Mesothelial cell of epicardium (in vitro differentiated cells): ENCODE results near the gene LIAS. TPM values are rescaled to one million over a fixed set of nuclear protein-coding genes. Genes with fewer than 3 reads are reported as not detected.

Source experiments
- DNase-seq, 2 experiments: peaks; one replicate each; pipeline ENCODE4 v3.0.0; 2021; ENCODE audit warnings: low spot score in 2 of 2; ENCODE audit not compliant: unreplicated experiment in 2 of 2
- H3K27ac Mint-ChIP-seq: 2 replicates; pipeline ENCODE4 v1.8.0; 2021; ENCODE audit warnings: mixed read lengths
- H3K27me3 Mint-ChIP-seq: 2 replicates; pipeline ENCODE4 v1.8.0; 2021; ENCODE audit warnings: low read depth, mixed read lengths
- H3K36me3 Mint-ChIP-seq: 2 replicates; pipeline ENCODE4 v1.8.0; 2021; ENCODE audit warnings: mixed read lengths
- H3K4me1 Mint-ChIP-seq: 2 replicates; pipeline ENCODE4 v1.8.0; 2021; ENCODE audit warnings: mixed read lengths
- H3K4me3 Mint-ChIP-seq: 2 replicates; pipeline ENCODE4 v1.8.0; 2021; ENCODE audit warnings: mild to moderate bottlenecking, moderate library complexity, mixed read lengths
- H3K9me3 Mint-ChIP-seq: 2 replicates; pipeline ENCODE4 v1.8.0; 2021; ENCODE audit warnings: mixed read lengths
- CTCF ChIP-seq: fragments of 200-600 bp; sonication (generic); IDR thresholded peaks from one replicate; pipeline ENCODE4 v1.5.0; 2021; ENCODE audit warnings: antibody characterized with exemption; ENCODE audit not compliant: unreplicated experiment
- total RNA-seq: library from RNA; stranded (reverse); gene quantifications from 3 replicates; pipeline ENCODE4 v1.2.1, GENCODE V29; 2021

LIAS gene
- total RNA-seq, 1 donor from 2014 or later: 16.3 TPM

GRCh38 chr4:39451423-39452023 is 7.3 kb upstream of the LIAS start:
- Mint-ChIP-seq H3K36me3 (peaks cover 34% of the 10 kb centered on the region), H3K4me1 (peaks cover 5% of the 10 kb centered on the region), H3K4me3 (no peak overlapping the region), H3K27me3 (no peaks in the 10 kb centered on the region), H3K27ac (peak overlapping the region; percentile 53), H3K9me3 (no peaks in the 10 kb centered on the region)
- TF ChIP-seq CTCF: no peak
- DNase-seq: no peak

GRCh38 chr4:39452153-39452859 is 6.5 kb upstream of the LIAS start:
- Mint-ChIP-seq H3K27ac (peak overlapping the region; percentile 30), H3K4me1 (peaks cover 13% of the 10 kb centered on the region), H3K9me3 (no peaks in the 10 kb centered on the region), H3K4me3 (no peak overlapping the region), H3K27me3 (no peaks in the 10 kb centered on the region), H3K36me3 (peaks cover 40% of the 10 kb centered on the region)
- TF ChIP-seq CTCF: no peak
- no peak for DNase-seq

GRCh38 chr4:39452860-39453587 is 5.8 kb upstream of the LIAS start:
- DNase-seq: no peak
- no peaks in the 10 kb centered on the region for H3K27me3 Mint-ChIP-seq
- H3K4me1 Mint-ChIP-seq: peaks cover 20% of the 10 kb centered on the region
- H3K4me3 Mint-ChIP-seq: no peak overlapping the region
- no peak overlapping the region for H3K27ac Mint-ChIP-seq
- TF ChIP-seq CTCF: no peak
- H3K9me3 Mint-ChIP-seq: no peaks in the 10 kb centered on the region
- peaks cover 46% of the 10 kb centered on the region for H3K36me3 Mint-ChIP-seq

- Mint-ChIP-seq H3K27me3 (no peaks in the 10 kb centered on the region), H3K36me3 (peaks cover 47% of the 10 kb centered on the region), H3K9me3 (no peaks in the 10 kb centered on the region), H3K4me3 (no peak overlapping the region), H3K4me1 (peaks cover 22% of the 10 kb centered on the region), H3K27ac (no peak overlapping the region)
- TF ChIP-seq CTCF: no peak
- DNase-seq: no peak
These were observed 5.1 kb upstream of the LIAS start for GRCh38 chr4:39453738-39454137.

- H3K4me3 Mint-ChIP-seq: no peak overlapping the region
- no peaks in the 10 kb centered on the region for H3K27me3 Mint-ChIP-seq
- no peaks in the 10 kb centered on the region for H3K9me3 Mint-ChIP-seq
- TF ChIP-seq CTCF: no peak
- DNase-seq: no peak
- H3K27ac Mint-ChIP-seq: no peak overlapping the region
- H3K36me3 Mint-ChIP-seq: peaks cover 45% of the 10 kb centered on the region
- peaks cover 29% of the 10 kb centered on the region for H3K4me1 Mint-ChIP-seq
These were observed 3.4 kb upstream of the LIAS start for GRCh38 chr4:39455486-39455885.
